GM23338 (cell line): ENCODE results near the gene FLRT2. TPM values are rescaled to one million over a fixed set of nuclear protein-coding genes. Genes with fewer than 3 reads are reported as not detected.

Experiments used
- ATAC-seq: fragments of 200-7000 bp; cut with Tn5 transposase; 3 replicates; pipeline ENCODE4 v1.9.1; 2020
- DNase-seq: peaks from one replicate; pipeline ENCODE4 v3.0.0-alpha.2; 2015; ENCODE audit warnings: low spot score
- H2AFZ ChIP-seq: fragments of 200-600 bp; sonication (generic); 2 replicates; pipeline ENCODE4 v1.8.0; 2016; ENCODE audit warnings: antibody characterized with exemption, mild to moderate bottlenecking, moderate library complexity
- H3F3A ChIP-seq: fragments of 200-600 bp; sonication (generic); replicated peaks from 2 replicates; pipeline ENCODE4 v1.8.0; 2017; ENCODE audit warnings: antibody characterized with exemption, mixed run types, low read depth
- H3K27ac ChIP-seq: fragments of 200-600 bp; sonication (generic); 2 replicates; pipeline ENCODE4 v1.6.1; 2016; ENCODE audit warnings: low read depth
- H3K27me3 ChIP-seq: fragments of 200-600 bp; sonication (generic); 2 replicates; pipeline ENCODE4 v1.8.0; 2016; ENCODE audit warnings: mild to moderate bottlenecking, mixed run types, moderate library complexity; ENCODE audit not compliant: insufficient read depth
- H3K36me3 ChIP-seq: fragments of 200-600 bp; sonication (generic); 2 replicates; pipeline ENCODE4 v1.8.0; 2016; ENCODE audit warnings: mild to moderate bottlenecking; ENCODE audit not compliant: insufficient read depth
- H3K4me1 ChIP-seq: fragments of 200-600 bp; sonication (generic); 2 replicates; pipeline ENCODE4 v1.8.0; 2016; ENCODE audit warnings: mild to moderate bottlenecking, moderate library complexity; ENCODE audit not compliant: insufficient read depth
- H3K4me2 ChIP-seq: fragments of 200-600 bp; sonication (generic); 2 replicates; pipeline ENCODE4 v1.7.1; 2017; ENCODE audit warnings: mixed run types
- H3K4me3 ChIP-seq: fragments of 200-600 bp; sonication (generic); 2 replicates; pipeline ENCODE4 v1.6.1; 2016; ENCODE audit warnings: mixed run types
- H3K79me2 ChIP-seq: fragments of 200-600 bp; sonication (generic); replicated peaks from 2 replicates; pipeline ENCODE4 v1.8.0; 2017; ENCODE audit warnings: mild to moderate bottlenecking; ENCODE audit not compliant: insufficient read depth
- H3K9me2 ChIP-seq: fragments of 200-600 bp; sonication (generic); 2 replicates; pipeline ENCODE4 v1.8.0; 2017; ENCODE audit not compliant: insufficient read depth
- H4K20me1 ChIP-seq: fragments of 200-600 bp; sonication (generic); replicated peaks from 2 replicates; pipeline ENCODE4 v1.8.0; 2017; ENCODE audit warnings: mild to moderate bottlenecking; ENCODE audit not compliant: insufficient read depth
- H3K27ac Mint-ChIP-seq: 2 replicates; pipeline ENCODE4 v1.8.0; 2020; ENCODE audit warnings: inconsistent platforms, mild to moderate bottlenecking, moderate library complexity, mixed read lengths
- H3K27me3 Mint-ChIP-seq: 3 replicates; pipeline ENCODE4 v1.8.0; 2022; ENCODE audit warnings: low read depth, mild to moderate bottlenecking, moderate library complexity, mixed read lengths, inconsistent platforms; ENCODE audit not compliant: insufficient read depth, poor library complexity
- H3K36me3 Mint-ChIP-seq: 3 replicates; pipeline ENCODE4 v1.8.0; 2021; ENCODE audit warnings: low read depth, mild to moderate bottlenecking, inconsistent platforms, moderate library complexity, mixed read lengths
- H3K4me1 Mint-ChIP-seq: 3 replicates; pipeline ENCODE4 v1.8.0; 2020; ENCODE audit warnings: mild to moderate bottlenecking, inconsistent platforms, mixed read lengths
- H3K4me3 Mint-ChIP-seq: 3 replicates; pipeline ENCODE4 v1.8.0; 2021; ENCODE audit warnings: moderate library complexity, mild to moderate bottlenecking, inconsistent platforms, mixed read lengths
- H3K9me3 Mint-ChIP-seq: 3 replicates; pipeline ENCODE4 v1.8.0; 2020; ENCODE audit warnings: moderate library complexity, mild to moderate bottlenecking, inconsistent platforms, mixed read lengths
- CREB1 ChIP-seq: fragments of 250-450 bp; sonication (Bioruptor Pico); IDR thresholded peaks from 2 replicates; pipeline ENCODE4 v1.5.0; 2020; ENCODE audit warnings: low read depth, mild to moderate bottlenecking, moderate library complexity
- CTCF ChIP-seq, 2 experiments: fragments of 200-600 bp in 1 of 2; sonication (generic) in 1 of 2; conservative IDR thresholded peaks; 2 replicates each; pipeline versions ENCODE4 v1.5.1 to v1.6.1; 2016 to 2017; ENCODE audit warnings: antibody characterized with exemption in 2 of 2, low read depth in 2 of 2, mild to moderate bottlenecking in 2 of 2, moderate library complexity in 1 of 2
- ETS1 ChIP-seq: IDR thresholded peaks from 2 replicates; pipeline ENCODE4 v1.6.1; 2016; ENCODE audit warnings: antibody characterized with exemption
- EZH2 ChIP-seq: fragments of 200-600 bp; sonication (generic); IDR thresholded peaks from one replicate; pipeline ENCODE4 v1.8.0; 2017; ENCODE audit warnings: antibody characterized with exemption, mild to moderate bottlenecking, low read depth; ENCODE audit not compliant: unreplicated experiment
- EZH2phosphoT487 ChIP-seq: fragments of 200-600 bp; sonication (generic); IDR thresholded peaks from one replicate; pipeline ENCODE4 v1.8.1; 2018; ENCODE audit warnings: antibody characterized with exemption; ENCODE audit not compliant: unreplicated experiment
- JUNB ChIP-seq: IDR thresholded peaks from one replicate; pipeline ENCODE4 v1.6.1; 2016; ENCODE audit warnings: antibody characterized with exemption; ENCODE audit not compliant: unreplicated experiment
- POLR2AphosphoS5 ChIP-seq: IDR thresholded peaks from 2 replicates; pipeline ENCODE4 v1.6.1; 2016; ENCODE audit warnings: antibody characterized with exemption, low read depth
- REST ChIP-seq: IDR thresholded peaks from one replicate; pipeline ENCODE4 v1.6.1; 2018; ENCODE audit warnings: antibody characterized with exemption; ENCODE audit not compliant: unreplicated experiment
- STAT1 ChIP-seq: IDR thresholded peaks from one replicate; pipeline ENCODE4 v1.6.1; 2016; ENCODE audit warnings: antibody characterized with exemption; ENCODE audit not compliant: unreplicated experiment
- ZNF114 ChIP-seq: fragments of 250-450 bp; sonication (Bioruptor Pico); IDR thresholded peaks from 2 replicates; pipeline ENCODE4 v1.5.0; 2020; ENCODE audit warnings: mild to moderate bottlenecking, moderate library complexity
- polyA plus RNA-seq: library from polyadenylated mRNA; unstranded; fragments of >200 nt; fragmentation: Nextera tagmentation; extraction: Ambion mirVana; gene quantifications from 2 replicates; pipeline ENCODE4 v1.2.1, GENCODE V29; 2016
- total RNA-seq: library from RNA; depleted of rRNA; stranded (reverse); fragments of >200 nt; shearing (Covaris generic); gene quantifications from 2 replicates; pipeline ENCODE4 v1.2.3, GENCODE V29; 2014

Gene FLRT2
- total and polyA plus RNA-seq, 2 experiments from 2014 or later, result 4.3 to 7.4 TPM

- H3K4me3 ChIP-seq, result no peak overlapping the region
- H3K79me2 ChIP-seq, result no peaks in the 10 kb centered on the region
- Mint-ChIP-seq H3K9me3 (no peaks in the 10 kb centered on the region), H3K4me3 (no peak overlapping the region), H3K27ac (no peak overlapping the region), H3K36me3 (peaks cover 6% of the 10 kb centered on the region; the same call in 1 of the 3 replicates), H3K27me3 (no peaks in the 10 kb centered on the region), H3K4me1 (peaks cover 11% of the 10 kb centered on the region)
- no peak overlapping the region for H2AFZ ChIP-seq
- TF ChIP-seq POLR2AphosphoS5, result no peak
- TF ChIP-seq EZH2, result no peak
- TF ChIP-seq CREB1 (CRISPR knock-in tag), result no peak
- no peak for TF ChIP-seq ZNF114 (CRISPR knock-in tag)
- TF ChIP-seq EZH2phosphoT487, result no peak
- TF ChIP-seq ETS1, result no peak
- no peak for TF ChIP-seq JUNB
- H4K20me1 ChIP-seq, result no peaks in the 10 kb centered on the region
- no peaks in the 10 kb centered on the region for H3K36me3 ChIP-seq
- ATAC-seq (no peak), DNase-seq (no peak)
- peaks cover 5% of the 10 kb centered on the region; the same call in 1 of the 2 replicates for H3K4me1 ChIP-seq
- H3K4me2 ChIP-seq, result no peak overlapping the region
- no peaks in the 10 kb centered on the region for H3K9me2 ChIP-seq
- H3K27ac ChIP-seq, result no peak overlapping the region
- H3F3A ChIP-seq, result no peaks in the 10 kb centered on the region
- no peaks in the 10 kb centered on the region for H3K27me3 ChIP-seq
Measured at GRCh38 chr14:85558505-85558904, 28.6 kb downstream of the FLRT2 start.

- no peak overlapping the region for H3K27ac Mint-ChIP-seq
- no peaks in the 10 kb centered on the region for H3K36me3 Mint-ChIP-seq
Measured at GRCh38 chr14:85562630-85563029, 32.7 kb downstream of the FLRT2 start.

DNA sequence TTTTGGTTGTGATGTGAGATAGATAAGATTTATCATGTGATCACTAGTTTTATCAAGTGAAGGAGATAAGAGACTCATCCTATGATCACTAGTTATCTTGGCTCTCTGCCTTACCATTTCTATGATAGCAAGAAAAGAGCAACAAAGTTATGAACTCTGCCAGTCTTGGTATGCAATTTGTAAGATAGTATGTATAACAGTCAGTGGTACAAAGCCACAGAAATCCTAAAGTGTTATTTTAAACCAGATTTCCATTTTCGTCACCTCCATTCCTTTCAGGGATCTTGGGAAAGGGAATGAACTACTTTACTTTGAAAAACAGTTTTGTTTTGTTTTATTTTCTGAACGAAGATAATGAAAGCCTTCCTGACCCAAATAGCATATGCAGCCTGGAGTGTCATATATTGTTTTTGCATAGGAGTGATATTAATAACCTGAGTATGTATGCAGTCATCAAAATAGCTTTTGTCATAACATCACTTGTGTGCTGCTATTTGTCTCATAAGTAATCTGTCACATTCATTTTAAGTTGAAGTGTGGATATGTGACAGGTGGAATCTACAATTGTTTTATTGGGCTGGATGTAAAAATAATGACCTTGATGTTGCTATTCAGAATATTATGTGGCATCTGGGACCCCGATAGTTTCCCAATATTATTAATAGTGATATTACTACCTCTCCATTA lies 35.0 kb downstream of the FLRT2 start:
- no peak for DNase-seq
- Mint-ChIP-seq H3K4me1 (peaks cover 21% of the 10 kb centered on the region), H3K27me3 (peaks cover 4% of the 10 kb centered on the region)
- TF ChIP-seq ZNF114 (CRISPR knock-in tag) (no peak), EZH2 (no peak), ETS1 (no peak), CTCF (conservative IDR thresholded peaks at IDR 0.05; ENCODE audit: low read depth in 2 of 2) (no peak), POLR2AphosphoS5 (no peak), REST (no peak), STAT1 (no peak)

More at GRCh38 chr14:85562630-85563029, 32.7 kb downstream of the FLRT2 start:
- H3K4me2 ChIP-seq, result no peak overlapping the region
- H3K27me3 ChIP-seq, result no peaks in the 10 kb centered on the region
- Mint-ChIP-seq H3K9me3 (no peaks in the 10 kb centered on the region), H3K4me3 (no peak overlapping the region), H3K27me3 (no peaks in the 10 kb centered on the region), H3K4me1 (peaks cover 11% of the 10 kb centered on the region)
- no peaks in the 10 kb centered on the region for H3K36me3 ChIP-seq
- no peak for ATAC-seq
- H3K9me2 ChIP-seq, result no peaks in the 10 kb centered on the region
- H3K4me3 ChIP-seq, result no peak overlapping the region
- no peak overlapping the region for H3K27ac ChIP-seq
- TF ChIP-seq JUNB (no peak), EZH2phosphoT487 (no peak), ZNF114 (CRISPR knock-in tag) (no peak), EZH2 (no peak)
- DNase-seq, result no peak
- no peaks in the 10 kb centered on the region for H3F3A ChIP-seq
- H2AFZ ChIP-seq, result no peak overlapping the region
- no peaks in the 10 kb centered on the region for H4K20me1 ChIP-seq
- peaks cover 7% of the 10 kb centered on the region for H3K4me1 ChIP-seq
- no peaks in the 10 kb centered on the region for H3K79me2 ChIP-seq

More for the DNA sequence above, 35.0 kb downstream of the FLRT2 start:
- ATAC-seq, result no peak
- Histone ChIP-seq H3K27me3 (no peaks in the 10 kb centered on the region), H3K9me2 (no peaks in the 10 kb centered on the region; the same call in 1 of the 2 replicates), H3K79me2 (no peaks in the 10 kb centered on the region), H2AFZ (no peak overlapping the region), H3K36me3 (no peaks in the 10 kb centered on the region), H3K4me3 (no peak overlapping the region), H4K20me1 (no peaks in the 10 kb centered on the region), H3K4me1 (peaks cover 20% of the 10 kb centered on the region), H3K27ac (no peak overlapping the region), H3F3A (no peaks in the 10 kb centered on the region), H3K4me2 (no peak overlapping the region)
- Mint-ChIP-seq H3K27ac (no peak overlapping the region), H3K9me3 (no peaks in the 10 kb centered on the region), H3K4me3 (no peak overlapping the region), H3K36me3 (no peaks in the 10 kb centered on the region)
